NB4 (cell line): ENCODE results near the gene ALKAL2.

Experiments used
- DNase-seq: peaks from one replicate; pipeline ENCODE4 v3.0.0; 2010; ENCODE audit warnings: low read depth
- H3K4me3 ChIP-seq: one replicate; pipeline ENCODE4 v1.5.1; 2011; ENCODE audit warnings: mild to moderate bottlenecking, low read depth, low read length, moderate library complexity
- MYC ChIP-seq: IDR thresholded peaks from 2 replicates; pipeline ENCODE4 v1.6.1; 2011; ENCODE audit warnings: low read depth, low read length
- POLR2A ChIP-seq: IDR thresholded peaks from 2 replicates; pipeline ENCODE4 v1.6.1; 2011; ENCODE audit warnings: mild to moderate bottlenecking; ENCODE audit not compliant: insufficient read length; ENCODE audit errors: extremely low read depth
- TF ChIP-seq, protein P1 (sequence below): IDR thresholded peaks from 2 replicates; pipeline ENCODE4 v1.6.1; 2011; ENCODE audit warnings: low read depth, low read length
- TF ChIP-seq, protein P2 (sequence below): IDR thresholded peaks from one replicate; pipeline ENCODE4 v1.5.1; 2012; ENCODE audit warnings: low read depth, low read length

ALKAL2 gene

DNA sequence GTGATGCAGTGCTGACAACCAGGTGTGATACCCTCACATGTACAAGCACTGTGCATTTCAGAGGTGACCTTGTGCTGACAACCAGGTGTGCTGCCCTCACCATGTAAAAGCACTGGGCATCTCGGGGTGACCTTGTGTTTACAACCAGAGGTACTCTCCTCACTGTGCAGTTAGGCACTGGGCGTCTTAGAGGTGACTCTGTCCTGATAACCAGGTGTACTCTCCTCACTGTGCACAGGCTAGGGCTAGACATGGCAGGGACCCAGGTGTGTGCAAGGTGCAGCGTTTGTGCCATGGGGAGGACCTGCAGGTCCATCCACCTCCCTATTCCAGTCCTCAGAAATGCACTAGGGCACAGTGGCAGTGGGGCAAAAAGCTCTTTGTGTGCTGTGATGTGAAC lies 8.5 kb upstream of the ALKAL2 start:
- no peak overlapping the region for H3K4me3 ChIP-seq
- DNase-seq = no peak
- no peak for TF ChIP-seq POLR2A

DNA sequence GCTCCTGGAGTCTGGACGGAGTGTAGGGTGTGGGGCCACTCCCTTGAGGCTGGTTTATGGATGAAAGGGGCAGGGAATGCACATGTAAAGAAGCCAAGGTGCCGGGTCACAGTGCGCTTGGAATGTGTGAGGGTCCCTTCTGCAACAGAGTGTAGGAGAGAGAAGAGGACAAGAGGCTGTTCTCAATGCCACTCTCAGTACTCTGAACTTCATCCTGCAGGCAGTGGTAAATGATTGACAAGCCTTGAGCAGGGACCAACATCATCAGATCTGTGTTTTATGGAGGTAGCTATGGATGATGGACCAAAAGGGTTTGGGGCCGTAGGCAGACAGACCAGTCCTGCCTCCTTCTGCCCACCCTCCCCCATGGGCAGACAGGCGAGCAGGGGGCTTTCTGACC lies 7.2 kb upstream of the ALKAL2 start:
- DNase-seq = no peak
- TF ChIP-seq POLR2A (no peak), MYC (no peak)
- TF ChIP-seq, protein P1, sequence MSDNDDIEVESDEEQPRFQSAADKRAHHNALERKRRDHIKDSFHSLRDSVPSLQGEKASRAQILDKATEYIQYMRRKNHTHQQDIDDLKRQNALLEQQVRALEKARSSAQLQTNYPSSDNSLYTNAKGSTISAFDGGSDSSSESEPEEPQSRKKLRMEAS = no peak
- TF ChIP-seq, protein P2, sequence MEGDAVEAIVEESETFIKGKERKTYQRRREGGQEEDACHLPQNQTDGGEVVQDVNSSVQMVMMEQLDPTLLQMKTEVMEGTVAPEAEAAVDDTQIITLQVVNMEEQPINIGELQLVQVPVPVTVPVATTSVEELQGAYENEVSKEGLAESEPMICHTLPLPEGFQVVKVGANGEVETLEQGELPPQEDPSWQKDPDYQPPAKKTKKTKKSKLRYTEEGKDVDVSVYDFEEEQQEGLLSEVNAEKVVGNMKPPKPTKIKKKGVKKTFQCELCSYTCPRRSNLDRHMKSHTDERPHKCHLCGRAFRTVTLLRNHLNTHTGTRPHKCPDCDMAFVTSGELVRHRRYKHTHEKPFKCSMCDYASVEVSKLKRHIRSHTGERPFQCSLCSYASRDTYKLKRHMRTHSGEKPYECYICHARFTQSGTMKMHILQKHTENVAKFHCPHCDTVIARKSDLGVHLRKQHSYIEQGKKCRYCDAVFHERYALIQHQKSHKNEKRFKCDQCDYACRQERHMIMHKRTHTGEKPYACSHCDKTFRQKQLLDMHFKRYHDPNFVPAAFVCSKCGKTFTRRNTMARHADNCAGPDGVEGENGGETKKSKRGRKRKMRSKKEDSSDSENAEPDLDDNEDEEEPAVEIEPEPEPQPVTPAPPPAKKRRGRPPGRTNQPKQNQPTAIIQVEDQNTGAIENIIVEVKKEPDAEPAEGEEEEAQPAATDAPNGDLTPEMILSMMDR = no peak
- no peak overlapping the region for H3K4me3 ChIP-seq

DNA sequence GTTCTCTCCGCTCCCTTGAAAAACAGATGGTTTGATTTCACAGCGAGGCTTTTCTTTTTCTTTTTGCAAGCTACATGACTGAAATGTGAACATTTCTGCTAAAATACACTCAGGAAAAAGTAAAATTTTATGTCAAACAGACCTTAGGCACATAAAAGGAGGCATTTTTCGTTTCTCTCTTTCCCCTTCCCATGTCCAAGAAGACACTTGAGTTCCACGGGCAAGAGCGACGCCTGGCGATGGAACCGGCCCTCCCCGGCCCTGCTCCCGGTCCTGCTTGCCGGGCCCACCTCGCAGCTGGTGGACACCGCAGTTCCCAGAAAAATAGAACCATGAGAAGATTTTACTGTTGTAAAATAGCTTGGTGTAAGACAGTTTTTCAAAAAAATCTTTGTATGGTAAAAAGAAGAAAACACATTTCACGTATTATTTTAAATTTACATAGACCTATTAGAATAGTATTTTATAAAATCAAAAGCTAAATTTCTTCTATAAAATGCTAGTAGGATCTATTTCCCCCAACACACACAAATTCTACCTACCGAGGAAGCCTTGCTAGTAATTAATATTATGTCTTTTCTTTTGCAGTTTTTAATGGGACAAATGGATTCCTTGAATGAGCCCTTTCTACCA lies 2.3 kb upstream of the ALKAL2 start:
- H3K4me3 ChIP-seq = no peak overlapping the region
- DNase-seq = peak; percentile 21

DNA sequence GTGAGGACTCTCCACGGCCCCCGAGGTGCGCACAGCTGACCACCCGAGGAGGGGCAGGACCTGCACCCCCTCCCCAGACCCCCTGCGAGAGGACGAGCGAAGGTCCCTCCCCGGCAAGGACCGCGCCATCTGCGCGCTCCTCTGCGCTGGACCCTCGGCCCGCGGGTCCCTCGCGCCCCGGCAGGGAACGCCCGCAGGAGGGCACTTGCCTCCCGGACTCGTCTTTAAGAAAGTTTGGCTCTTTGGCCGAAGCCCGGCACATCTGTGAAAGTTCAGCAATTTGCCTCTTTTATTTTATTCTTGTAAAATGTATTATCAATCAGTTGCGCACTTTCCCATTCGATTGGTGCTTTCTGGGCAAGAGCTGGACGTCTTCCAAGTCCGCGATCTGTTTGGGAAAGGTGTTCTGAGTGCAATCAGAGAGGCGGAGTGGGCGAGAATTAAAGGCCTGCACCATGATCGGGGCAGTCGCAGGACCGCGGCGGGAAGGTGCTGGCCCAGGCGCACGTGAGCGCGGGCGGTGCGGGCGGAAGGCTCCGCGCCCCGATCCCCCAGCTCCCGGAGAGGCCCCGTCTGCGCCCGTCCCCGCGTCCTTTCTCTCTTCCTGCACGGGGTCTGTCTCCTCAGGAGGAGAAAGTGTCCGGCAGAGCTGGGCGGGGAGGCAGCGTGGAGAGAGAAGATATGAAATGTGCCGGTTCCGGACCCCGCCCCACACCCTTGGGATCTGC lies 1.6 kb upstream of the ALKAL2 start:
- no peak overlapping the region for H3K4me3 ChIP-seq
- DNase-seq = no peak
- no peak for TF ChIP-seq POLR2A
- TF ChIP-seq, protein P1 = no peak
- TF ChIP-seq MYC = no peak
- TF ChIP-seq, protein P2 = no peak

More for the DNA sequence above, 2.3 kb upstream of the ALKAL2 start:
- TF ChIP-seq, protein P2 = no peak
- TF ChIP-seq POLR2A (no peak), MYC (no peak)
- TF ChIP-seq, protein P1 = no peak

DNA sequence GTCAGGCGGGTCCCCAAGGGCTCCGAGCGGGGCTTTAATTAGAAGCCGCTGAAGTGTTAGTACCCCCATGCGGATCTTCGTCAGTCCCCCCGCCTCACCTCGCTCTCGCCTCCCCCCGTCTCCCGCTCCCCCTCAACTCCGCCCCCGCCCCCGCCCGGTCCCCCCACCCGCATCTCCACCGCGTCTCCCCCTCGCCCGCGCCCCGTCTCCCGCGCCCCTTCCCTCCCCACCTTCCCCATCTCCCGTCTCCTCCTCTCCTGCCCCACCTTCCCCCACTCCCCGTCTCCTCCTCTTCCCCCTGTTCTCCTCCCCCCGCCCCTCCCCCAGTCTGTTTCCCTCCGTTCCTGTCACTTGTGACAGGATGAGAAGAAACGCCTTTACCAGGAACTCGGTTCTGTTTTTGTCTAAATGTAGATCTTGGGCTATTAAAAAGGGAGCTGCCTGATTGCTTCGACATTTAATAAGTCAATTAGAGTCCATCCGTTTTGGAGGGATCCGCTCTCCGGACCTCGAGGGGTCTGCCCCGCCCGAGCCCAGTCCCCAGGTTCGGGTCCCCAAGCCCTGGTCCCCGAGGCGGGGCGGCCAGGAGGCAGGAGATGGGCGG lies 969 bp upstream of the ALKAL2 start:
- TF ChIP-seq, protein P2 = no peak
- no peak for TF ChIP-seq POLR2A
- TF ChIP-seq, protein P1 = no peak
- TF ChIP-seq MYC = no peak
- DNase-seq = no peak
- no peak overlapping the region for H3K4me3 ChIP-seq

DNA sequence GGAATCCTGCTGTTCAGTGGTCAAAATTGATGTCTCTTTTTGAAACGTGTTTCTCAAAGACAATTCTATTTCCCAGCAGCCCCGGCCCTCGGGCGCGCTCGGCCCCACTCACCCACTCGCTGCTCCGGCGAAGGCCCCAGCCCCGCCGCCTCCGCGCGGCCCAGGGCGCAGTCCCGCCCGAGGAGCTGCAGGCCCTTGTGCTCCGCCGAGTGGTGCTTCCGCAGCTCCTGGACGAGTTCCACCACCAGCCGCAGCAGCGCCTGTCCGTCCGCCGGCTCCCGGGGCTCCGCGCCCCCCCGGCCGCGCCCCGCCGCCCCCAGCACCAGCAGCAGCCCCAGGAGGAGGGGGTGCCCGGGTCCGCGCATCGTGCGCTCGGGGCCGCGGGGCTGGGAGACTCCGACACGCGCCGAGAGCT lies 413 bp downstream of the ALKAL2 start:
- no peak overlapping the region for H3K4me3 ChIP-seq
- DNase-seq = no peak
- TF ChIP-seq MYC = no peak
